Dedifferentiated amniotic fluid mesenchymal stem cell (primary cell): ENCODE measurements around the gene MRE11.
"Not testable (repeated sequence)": the region's sequence is repeated elsewhere in the genome, so short reads cannot be mapped to it uniquely, and the experiment has no call there.

Source experiments
- DNase-seq: peaks from one replicate; pipeline ENCODE4 v3.0.0-alpha.2; 2016; ENCODE audit errors: extremely low spot score

Gene MRE11

DNA sequence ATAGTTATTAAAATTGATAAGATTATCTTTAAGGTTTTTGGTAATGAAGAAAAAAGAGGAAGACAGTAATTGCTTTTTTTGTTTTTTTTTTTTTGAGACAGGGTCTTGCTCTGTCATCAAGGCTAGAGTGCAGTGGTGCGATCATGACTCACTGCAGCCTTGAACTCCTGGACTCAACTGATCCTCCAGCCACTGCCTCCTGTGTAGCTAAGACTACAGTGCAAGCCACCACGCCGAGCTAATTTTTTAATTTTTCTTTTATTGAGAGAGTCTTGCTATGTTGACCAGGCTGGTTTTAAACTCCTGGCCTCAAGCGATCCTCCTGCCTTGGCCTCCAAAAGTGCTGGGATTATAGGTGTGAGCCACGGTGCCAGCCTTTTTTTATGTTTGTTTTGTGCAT lies 12.9 kb upstream of the MRE11 start:
- DNase-seq, result not testable (repeated sequence)

GRCh38 chr11:94504689-94505293 lies 11.1 kb upstream of the MRE11 start:
- peak; percentile 74 for DNase-seq

DNA sequence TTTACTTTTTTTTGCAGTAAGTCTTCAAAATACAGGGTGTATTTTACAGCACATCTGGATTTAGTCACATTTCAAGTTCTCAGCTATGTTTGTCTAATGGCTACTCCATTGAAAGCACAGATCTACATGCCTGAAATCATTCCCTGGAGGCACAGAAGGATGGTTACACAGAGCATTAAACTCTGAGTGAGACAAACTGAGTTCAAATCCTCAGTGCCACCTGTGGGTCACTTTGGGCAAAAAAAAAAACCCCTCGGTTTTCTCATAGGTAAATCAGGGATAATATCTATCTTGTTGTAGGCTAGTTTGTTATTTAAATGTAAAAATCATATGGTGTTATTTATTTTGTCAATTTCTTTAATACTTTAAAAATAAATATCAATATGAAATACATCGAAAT lies 7.9 kb upstream of the MRE11 start:
- DNase-seq, result no peak

DNA sequence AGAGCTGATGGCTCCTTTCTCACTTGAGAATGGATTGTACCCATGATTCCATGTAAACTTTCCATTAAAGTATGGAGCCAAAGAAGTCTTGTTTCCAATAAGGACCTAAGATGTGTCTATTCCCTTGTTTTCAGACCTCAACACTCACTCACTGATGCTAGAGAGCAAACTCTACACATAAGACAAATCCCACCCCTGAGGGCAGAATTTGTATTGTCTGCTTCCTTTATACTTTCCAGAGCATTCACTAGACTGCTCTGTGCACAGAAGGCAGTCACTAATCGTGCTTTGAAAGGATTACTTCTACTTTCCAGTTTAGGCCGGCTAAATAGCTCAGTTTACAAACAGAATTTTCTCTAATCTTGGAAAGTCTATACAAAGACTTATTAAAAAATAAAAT lies 6.5 kb upstream of the MRE11 start:
- no peak for DNase-seq

- no peak for DNase-seq
Observed at GRCh38 chr11:94494126-94494680, 559 bp upstream of the MRE11 start.

DNA sequence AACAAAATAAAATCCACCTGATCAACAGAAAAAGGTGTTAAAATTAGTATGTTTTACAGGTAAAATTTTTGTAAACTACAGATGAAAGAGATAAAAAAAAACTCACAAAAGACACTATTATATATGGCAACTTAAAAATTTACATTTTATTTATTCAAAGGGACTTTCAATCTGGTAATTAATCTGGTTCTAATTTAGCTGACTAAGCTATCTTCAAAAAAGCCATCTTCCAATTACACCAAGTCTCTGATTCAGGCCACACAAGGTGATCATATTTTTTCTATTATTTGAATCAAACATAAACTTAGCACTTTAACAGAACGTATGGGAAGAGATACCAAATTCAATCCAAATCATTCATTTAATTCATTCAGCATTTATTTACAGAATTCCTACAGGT lies 7.6 kb downstream of the MRE11 start:
- no peak for DNase-seq

GRCh38 chr11:94481342-94481741 lies 12.3 kb downstream of the MRE11 start:
- DNase-seq, result no peak

- no peak for DNase-seq
Observed at GRCh38 chr11:94477624-94478023, 16.0 kb downstream of the MRE11 start.

DNA sequence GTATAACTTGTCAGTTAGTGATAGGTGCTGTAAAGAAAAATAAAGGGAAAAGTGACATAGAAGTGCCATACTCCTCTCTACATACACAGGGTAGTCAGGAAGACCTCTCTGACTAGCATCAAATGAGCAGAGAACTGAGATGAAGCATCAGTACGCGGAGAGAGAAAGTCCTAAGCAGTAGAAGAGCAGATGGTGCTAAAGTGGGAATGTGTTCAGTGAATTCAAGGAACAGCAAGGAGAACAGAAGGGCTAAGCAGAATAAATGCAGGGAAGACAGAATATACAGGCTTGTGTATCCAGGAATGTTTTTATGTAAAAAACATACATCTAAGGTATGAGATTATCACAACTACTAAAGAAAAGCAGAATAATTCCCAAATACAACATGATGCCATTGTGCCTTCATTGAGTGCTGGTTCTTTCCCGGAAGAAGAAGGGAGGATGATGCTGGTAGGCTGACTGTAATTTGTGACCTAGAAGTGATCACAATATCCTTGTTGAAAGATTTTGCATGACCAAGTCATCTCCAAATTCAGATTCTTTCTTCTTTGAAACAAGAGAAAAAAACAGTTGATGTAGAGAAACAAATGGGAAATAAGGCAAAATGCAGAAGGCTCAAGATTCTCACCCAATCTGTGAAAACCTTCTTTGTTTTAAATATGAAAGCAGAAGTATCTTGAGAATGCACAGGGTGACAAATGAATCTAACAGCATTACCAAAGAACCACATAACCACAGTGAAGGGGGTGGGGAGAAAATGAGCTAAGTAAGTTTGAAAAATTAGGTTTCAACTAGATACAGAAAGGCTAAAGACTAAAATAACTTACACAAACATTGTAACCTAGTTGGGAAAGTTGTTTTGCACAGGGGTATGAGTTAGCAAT lies 20.5 kb downstream of the MRE11 start:
- DNase-seq, result no peak

DNA sequence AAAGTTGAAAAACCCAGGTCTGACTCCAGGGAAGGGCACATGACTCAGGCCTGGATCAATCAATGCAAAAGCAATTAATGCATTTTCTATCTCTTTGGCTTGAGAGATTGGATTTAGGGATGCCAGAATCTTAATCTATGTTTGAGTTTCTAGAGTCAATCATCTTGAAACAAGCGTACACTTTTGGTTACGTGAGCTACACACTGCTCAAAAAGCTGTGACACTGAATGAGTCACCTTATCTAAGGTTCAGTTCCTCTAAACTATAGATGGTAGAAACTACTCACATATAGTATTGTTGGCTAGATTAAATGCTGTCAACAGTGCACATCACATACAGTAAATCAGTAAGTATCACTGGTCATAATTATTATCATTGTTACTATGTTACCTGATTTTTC lies 24.2 kb downstream of the MRE11 start:
- DNase-seq, result no peak

GRCh38 chr11:94459576-94459975 lies 34.1 kb downstream of the MRE11 start:
- no peak for DNase-seq

- no peak for DNase-seq
Observed at GRCh38 chr11:94457118-94458029, 36.3 kb downstream of the MRE11 start.

DNA sequence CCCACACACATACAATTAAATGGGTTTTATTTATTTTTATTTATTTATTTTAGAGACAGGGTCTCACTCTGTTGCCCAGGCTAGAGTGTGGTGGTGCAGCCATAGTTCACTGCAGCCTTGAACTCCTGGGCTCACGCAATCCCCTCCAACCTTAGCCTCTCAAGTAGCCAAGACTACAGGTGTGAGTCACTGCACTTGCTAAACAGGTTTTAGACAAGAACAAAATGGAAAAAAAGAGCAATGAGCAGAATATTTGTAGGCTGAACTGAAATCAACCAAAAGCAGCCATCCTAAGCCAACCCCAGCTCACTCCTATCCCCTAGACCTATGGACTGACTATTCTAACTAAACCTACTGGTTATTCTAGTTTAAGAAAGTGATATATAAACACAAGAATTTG lies 37.8 kb downstream of the MRE11 start:
- DNase-seq, result no peak

GRCh38 chr11:94454301-94454700 lies 39.3 kb downstream of the MRE11 start:
- DNase-seq, result no peak

GRCh38 chr11:94452988-94453387 lies 40.7 kb downstream of the MRE11 start:
- no peak for DNase-seq

- DNase-seq, result no peak
Observed at GRCh38 chr11:94450048-94450447, 43.6 kb downstream of the MRE11 start.

DNA sequence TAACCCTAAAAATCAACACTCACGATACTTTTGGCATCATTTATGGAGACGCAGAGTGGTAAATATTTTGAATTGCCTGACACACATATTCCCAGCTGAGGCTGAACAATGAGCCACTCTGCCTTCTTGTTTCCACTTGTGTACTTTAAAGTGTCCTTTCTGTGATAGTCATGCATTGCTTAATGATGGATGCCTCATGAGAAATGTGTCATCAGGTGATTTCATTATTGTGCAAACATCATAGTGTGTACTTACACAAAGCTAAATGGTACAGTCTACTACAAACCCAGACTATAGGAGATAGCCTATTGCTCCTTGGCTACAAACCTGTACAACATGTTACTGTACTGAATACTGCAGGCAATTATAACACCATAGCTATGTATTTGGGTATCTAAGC lies 44.2 kb downstream of the MRE11 start:
- no peak for DNase-seq

DNA sequence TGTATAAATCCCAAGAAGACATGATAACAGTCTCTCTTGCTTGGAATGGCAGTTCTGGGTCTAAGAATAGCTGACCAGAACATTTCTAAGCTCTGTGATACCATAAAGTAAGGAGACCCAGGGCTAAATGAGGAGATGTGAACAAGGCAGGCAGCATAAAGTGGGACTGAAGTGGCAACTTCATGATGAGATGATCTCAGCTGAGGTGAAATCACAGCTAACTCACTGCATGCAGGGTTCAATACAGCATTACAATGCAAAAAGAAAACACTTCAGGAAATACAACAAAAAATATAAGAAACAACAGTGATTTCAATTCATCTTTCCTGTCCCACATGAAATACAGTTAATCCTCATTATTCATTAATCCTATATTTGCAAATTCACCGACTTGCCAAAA lies 44.6 kb downstream of the MRE11 start:
- no peak for DNase-seq

- no peak for DNase-seq
Observed at GRCh38 chr11:94447149-94447548, 46.5 kb downstream of the MRE11 start.

DNA sequence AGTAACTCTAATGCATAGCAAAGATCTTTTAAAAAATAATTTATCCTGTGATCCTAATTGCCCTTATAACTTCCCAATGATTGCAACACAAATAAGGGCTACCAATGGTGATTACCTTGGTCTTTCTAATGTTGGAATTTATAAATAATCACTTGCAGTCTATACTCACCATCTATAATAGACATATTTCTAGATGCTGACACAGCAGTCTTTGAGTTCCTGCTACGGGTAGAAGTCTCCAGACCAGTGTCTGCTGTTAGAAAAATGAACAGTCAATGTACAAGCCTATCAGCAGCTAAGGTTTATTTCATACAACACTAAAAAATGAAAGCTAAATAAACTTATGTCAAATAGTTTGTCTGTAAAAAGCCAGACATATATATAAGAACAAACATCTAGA lies 48.0 kb downstream of the MRE11 start:
- DNase-seq, result no peak

- no peak for DNase-seq
Observed at GRCh38 chr11:94433049-94433448, 60.6 kb downstream of the MRE11 start.

DNA sequence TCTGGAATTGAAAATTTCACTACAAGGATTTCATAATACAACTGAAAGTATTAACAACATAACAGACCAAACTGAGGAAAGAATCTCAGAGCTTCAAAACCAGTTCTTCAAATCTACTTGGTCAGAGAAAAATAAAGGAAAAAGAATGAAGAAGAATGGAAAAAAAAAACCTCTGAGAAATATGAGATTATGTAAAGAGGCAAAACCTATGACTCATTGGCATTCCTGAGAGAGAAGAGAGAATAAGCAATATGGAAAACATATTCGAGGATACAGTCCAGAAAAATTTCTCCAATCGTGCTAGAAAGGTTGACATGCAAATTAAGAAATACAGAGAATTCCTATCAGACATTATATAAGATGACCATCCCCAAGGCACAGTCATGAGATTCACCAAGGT lies 69.0 kb downstream of the MRE11 start:
- DNase-seq, result no peak
